Right renal pelvis (tissue), 4 donors: ENCODE data around the gene PRSS53. TPM values are rescaled to one million over a fixed set of nuclear protein-coding genes. Genes with fewer than 3 reads are reported as not detected.

Experiments used
- DNase-seq, 4 donors: peaks; one replicate each; pipeline ENCODE4 v3.0.0-alpha.2; 2013; ENCODE audit warnings: low read depth in 4 of 4, low spot score in 3 of 4, missing footprints in 1 of 4
- polyA plus RNA-seq, 4 donors: library from polyadenylated mRNA; unstranded; fragments of 120-200 nt; gene quantifications; one replicate each; pipeline ENCODE4 v1.2.1, GENCODE V29; 2013; ENCODE audit not compliant: insufficient read length in 4 of 4

Gene PRSS53
- polyA plus RNA-seq, 4 donors, result 1.1 to 1.4 (median 1.2) TPM

DNA sequence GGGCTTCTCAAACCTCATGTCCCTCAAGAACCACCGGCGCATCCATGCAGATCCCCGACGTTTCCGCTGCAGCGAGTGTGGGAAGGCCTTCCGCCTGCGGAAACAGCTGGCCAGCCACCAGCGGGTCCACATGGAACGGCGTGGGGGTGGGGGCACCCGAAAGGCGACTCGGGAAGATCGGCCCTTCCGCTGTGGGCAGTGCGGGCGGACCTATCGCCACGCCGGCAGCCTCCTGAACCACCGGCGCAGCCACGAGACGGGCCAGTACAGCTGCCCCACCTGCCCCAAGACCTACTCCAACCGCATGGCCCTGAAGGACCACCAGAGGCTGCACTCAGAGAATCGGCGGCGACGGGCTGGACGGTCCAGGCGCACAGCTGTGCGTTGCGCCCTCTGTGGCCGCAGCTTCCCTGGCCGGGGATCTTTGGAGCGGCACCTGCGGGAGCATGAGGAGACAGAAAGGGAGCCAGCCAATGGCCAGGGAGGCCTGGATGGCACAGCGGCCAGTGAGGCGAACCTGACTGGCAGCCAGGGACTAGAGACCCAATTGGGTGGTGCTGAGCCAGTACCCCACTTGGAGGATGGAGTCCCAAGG, 8.6 kb downstream of the PRSS53 start:
- no peak for DNase-seq

DNA sequence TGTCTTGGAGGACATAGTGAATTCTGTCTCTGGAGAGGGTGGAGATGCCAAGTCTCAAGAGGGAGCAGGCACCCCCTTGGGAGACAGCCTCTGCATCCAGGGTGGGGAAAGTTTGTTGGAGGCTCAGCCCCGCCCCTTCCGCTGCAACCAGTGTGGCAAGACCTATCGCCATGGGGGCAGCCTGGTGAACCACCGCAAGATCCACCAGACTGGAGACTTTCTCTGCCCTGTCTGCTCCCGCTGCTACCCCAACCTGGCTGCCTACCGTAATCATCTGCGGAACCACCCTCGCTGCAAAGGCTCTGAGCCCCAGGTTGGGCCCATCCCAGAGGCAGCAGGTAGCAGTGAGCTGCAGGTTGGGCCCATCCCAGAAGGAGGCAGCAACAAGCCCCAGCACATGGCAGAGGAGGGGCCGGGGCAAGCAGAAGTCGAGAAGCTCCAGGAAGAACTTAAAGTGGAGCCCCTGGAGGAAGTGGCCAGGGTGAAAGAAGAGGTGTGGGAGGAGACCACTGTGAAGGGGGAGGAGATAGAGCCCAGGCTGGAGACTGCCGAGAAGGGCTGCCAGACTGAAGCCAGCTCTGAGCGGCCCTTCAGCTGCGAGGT, 9.3 kb downstream of the PRSS53 start:
- no peak for DNase-seq

DNA sequence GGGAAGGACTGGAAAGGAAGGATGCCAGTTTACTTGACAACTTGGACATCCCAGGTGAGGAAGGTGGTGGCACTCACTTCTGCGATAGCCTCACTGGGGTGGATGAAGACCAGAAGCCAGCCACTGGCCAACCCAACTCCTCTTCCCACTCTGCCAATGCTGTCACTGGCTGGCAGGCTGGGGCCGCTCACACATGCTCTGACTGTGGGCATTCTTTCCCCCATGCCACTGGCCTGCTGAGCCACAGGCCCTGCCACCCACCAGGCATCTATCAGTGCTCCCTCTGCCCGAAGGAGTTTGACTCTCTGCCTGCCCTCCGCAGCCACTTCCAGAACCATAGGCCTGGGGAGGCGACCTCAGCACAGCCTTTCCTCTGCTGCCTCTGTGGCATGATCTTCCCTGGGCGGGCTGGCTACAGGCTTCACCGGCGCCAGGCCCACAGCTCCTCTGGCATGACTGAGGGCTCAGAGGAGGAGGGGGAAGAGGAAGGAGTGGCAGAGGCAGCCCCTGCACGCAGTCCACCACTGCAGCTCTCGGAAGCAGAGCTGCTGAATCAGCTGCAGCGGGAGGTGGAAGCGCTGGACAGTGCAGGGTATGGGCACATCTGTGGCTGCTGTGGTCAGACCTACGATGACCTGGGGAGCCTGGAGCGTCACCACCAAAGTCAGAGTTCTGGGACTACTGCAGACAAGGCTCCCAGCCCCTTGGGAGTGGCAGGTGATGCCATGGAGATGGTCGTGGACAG, 10.0 kb downstream of the PRSS53 start:
- no peak for DNase-seq

DNA sequence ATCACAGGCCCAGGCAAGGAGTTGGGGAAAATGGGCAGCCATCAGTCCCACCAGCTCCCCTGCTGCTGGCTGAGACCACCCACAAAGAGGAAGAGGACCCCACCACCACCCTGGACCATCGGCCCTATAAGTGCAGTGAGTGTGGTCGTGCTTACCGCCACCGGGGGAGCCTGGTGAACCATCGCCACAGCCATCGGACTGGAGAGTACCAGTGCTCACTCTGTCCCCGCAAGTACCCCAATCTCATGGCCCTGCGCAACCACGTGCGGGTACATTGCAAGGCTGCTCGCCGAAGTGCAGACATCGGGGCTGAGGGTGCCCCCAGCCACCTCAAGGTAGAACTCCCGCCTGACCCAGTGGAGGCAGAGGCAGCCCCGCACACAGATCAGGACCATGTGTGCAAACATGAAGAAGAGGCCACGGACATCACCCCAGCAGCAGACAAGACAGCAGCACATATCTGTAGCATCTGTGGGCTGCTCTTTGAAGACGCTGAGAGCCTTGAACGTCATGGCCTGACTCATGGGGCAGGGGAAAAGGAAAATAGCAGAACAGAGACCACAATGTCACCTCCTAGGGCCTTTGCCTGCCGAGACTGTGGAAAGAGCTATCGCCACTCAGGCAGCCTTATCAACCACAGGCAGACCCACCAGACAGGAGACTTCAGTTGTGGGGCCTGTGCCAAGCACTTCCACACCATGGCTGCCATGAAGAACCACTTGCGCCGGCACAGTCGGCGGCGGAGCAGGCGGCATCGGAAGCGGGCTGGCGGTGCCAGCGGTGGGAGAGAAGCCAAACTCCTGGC, 10.9 kb downstream of the PRSS53 start:
- DNase-seq, result no peak

DNA sequence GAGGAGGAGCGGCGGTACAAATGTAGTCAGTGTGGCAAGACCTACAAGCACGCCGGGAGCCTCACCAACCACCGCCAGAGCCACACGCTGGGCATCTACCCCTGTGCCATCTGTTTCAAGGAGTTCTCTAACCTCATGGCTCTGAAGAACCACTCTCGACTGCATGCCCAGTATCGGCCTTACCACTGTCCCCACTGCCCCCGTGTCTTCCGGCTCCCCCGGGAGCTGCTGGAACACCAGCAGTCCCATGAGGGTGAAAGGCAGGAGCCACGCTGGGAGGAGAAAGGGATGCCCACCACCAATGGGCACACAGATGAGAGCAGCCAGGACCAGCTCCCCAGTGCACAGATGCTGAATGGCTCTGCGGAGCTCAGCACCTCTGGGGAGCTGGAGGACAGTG, 11.7 kb downstream of the PRSS53 start:
- DNase-seq, result no peak

DNA sequence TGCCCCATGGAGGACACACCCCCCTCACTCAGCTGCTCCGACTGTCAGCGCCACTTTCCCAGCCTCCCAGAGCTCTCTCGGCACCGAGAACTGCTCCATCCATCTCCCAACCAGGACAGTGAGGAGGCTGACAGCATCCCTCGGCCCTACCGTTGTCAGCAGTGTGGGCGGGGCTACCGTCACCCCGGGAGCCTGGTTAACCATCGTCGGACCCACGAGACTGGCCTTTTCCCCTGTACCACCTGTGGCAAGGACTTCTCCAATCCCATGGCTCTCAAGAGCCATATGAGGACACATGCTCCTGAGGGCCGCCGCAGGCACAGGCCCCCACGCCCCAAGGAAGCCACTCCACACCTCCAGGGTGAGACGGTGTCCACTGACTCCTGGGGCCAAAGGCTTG, 12.4 kb downstream of the PRSS53 start:
- DNase-seq, result no peak

DNA sequence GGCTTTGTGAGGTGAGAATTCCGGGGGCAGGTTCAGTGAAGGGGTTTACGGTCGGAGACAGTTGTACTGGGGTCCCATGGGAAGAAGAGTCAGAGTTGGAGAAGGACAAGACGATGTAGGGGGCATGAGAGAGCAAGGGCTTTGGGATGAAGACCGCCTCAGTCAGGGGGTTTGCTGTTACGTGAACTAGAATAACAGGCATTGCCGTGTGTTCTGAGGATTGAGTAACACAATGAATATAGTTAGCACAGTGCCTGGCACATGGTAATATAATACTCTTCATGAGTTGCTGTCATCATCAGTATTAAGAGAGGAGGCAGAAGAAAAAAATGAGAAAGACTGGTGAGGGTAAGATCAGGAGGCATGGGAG, 13.9 kb downstream of the PRSS53 start:
- DNase-seq, result no peak

DNA sequence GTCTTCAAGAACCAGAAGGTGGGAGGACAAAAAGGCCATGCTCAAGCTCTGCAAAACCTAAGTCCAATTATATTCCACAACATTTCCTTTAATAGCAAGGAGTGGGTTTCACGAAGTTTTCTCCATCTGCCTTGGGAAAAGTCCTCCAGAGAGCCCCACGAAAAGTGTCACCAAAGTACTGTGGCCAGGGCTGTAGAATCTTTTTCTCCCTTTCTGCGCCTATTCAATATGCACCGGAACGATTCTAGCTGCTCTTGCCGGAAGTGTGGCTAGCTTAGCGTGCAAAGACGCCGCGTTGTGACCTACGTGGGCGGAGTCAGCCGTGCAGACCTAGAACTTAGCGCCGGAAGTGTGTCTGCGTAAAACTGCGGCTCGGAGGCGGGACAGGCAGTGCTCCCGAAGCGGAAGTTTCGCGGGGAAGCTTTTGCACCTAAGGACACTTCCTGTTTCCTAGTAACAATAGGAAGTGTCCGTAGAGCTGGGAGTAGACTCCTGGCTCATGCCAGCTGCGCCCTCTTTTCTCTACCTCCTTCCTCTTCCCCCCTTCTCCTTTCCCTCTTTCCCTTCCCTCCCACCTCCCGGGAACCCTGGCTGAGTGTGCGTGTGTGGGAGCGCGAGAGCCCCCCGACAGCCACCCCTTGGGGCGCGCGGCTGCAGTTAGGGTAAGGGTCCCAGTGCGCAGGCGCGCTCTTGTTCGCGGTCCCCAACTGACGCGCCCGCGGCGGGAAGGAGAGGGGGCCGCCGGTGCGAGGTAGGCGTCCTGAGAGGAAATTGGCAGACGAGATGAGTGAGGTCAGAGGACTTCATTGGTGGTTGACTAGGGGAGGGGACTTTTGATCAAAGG, 14.6 kb downstream of the PRSS53 start, which contains the start of the genes ZNF646 and ZNF668:
Gene ZNF646 (plus strand): TSS at position 453 of the 844 bp plus-strand sequence. CDS start 1,903 bp downstream, outside the sequence.
Gene ZNF668 (minus strand): TSS at position 271 of the 844 bp plus-strand sequence. CDS start 9,781 bp downstream, outside the sequence.
- peak; percentile 96 to 98 (median 97) for DNase-seq

DNA sequence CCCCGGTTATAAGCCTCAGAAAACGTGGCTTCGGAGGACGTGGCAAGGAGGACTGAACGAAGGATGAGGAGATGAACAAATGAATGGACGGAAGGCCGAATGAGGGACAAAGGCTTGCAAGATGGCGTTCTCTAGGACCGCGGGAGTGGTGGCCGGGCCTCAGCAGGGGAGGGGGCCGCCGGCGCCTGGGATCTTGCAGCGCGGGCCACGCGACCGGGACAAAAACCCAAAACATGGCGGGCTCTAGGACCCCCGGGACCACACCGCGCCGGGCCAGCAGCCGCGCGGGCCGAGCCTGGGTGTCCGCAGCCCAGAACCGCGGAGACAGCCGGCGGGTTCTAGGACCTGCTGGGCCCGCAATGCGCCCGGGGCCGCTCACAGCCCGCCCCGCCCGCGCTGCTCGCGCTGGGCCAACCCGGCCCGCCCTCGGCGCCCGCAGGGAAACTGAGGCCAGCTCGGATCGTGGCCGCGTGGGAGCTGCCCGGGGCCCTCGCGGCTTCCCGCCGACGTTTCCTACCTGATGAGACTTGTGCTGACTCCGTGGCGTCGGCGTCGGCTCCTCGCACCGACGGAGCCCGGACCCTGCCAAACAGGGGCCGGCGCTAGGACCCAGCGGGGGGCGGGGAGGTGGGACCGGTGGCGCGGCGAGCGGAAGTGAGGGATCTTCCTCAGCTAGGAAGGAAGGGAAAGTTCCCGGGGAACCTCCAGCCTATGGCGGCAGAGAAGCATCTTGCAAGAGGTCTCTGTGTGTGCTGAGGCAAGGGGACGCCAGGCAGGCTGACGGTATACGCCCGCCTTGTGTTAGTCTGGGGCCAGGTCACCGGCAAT, 15.4 kb downstream of the PRSS53 start:
- peak; percentile 82 to 86 (median 84) for DNase-seq

DNA sequence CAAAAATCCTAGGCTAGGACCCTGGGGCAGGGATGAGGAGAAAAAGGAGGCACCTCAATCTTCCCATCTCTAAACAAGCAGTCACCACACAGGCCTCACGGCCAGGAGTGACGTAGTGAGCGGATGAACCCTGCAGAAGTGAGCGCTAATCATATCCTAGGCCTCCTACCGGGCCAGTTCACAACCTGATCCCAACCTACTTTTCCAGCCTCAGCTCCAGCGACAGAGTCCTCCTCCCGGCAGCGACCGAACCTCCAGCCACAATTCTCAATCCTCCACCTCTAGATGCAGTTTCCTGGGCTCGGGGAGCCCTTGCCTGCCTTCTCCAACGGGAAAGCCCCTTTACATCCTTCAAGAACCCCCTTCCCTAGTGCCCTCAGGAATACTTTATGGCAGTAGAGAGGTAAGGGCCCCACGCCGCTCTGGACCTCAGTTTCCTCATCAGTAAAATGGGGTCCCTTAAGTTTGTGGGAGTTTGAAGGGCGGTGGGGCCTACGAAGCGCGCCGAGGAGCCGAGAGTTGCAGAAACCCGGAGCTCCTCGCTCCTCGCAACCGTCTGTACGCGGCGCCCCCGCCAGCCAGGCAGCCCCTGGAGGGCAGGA, 16.1 kb downstream of the PRSS53 start:
- no peak for DNase-seq

DNA sequence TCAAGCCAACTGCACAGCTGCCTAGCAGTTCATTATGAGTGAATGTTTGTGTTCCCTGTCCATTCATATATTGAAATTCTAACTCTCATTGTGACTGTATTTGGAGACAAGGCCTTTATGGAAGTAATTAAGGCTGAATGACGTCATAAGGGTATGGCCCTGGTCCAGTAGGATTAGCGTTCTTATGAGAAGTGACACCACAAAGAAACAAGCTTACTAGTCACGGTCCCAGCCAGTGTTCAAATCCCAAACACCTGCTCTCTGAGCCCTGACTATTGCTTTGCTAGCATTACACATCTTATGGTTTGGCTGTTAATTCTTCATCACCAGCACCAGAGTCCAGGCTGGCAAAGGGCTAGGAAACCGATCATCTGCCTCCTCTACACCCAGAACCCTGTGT, 16.9 kb downstream of the PRSS53 start:
- DNase-seq, result no peak

DNA sequence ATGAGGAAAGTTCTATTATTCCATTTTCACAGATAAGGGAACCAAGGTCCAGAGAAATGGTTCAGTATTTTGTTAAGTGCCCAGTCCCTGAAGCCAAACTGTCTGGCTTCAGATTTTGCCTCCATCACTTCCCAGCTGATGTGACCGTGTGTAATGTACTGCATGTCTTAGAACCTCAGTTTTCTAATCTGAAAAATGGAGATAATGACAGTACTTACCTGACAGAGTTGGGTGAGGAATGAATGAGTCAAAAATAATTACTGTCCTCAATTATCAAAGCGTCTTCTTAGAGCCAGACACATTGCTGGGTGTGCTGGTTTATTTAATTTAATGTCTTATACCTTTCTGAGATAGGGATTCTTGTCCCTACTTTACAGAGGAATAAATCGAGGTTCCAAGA, 21.4 kb downstream of the PRSS53 start:
- DNase-seq, result no peak

DNA sequence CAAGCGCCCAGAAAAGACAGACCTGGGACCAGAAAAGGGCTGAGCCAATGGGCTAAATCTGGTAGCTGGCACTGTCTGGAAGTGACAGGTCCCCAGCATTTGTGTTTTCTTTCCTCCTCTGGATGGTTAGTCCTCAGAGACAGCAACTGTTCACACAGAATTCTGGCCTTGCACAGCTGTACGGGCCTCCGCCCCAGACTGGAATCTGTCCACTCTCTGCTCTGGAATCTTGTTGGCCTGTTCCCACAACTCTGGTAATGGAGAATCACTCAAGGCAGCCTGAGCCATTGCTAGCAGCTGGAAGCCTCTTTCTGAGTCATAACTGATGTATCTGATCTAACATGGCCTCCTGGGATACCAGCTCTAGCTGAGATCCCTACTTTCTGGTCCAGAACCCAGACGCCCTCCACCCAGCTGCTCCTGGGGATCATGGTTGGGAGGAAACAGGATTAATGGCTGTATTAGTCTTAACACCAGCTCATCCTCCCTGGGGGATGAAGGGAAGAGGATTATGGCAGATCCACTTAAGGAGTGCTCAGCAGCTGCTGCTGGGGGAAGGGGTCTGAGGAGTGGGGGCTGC, 23.8 kb downstream of the PRSS53 start:
- DNase-seq, result no peak

DNA sequence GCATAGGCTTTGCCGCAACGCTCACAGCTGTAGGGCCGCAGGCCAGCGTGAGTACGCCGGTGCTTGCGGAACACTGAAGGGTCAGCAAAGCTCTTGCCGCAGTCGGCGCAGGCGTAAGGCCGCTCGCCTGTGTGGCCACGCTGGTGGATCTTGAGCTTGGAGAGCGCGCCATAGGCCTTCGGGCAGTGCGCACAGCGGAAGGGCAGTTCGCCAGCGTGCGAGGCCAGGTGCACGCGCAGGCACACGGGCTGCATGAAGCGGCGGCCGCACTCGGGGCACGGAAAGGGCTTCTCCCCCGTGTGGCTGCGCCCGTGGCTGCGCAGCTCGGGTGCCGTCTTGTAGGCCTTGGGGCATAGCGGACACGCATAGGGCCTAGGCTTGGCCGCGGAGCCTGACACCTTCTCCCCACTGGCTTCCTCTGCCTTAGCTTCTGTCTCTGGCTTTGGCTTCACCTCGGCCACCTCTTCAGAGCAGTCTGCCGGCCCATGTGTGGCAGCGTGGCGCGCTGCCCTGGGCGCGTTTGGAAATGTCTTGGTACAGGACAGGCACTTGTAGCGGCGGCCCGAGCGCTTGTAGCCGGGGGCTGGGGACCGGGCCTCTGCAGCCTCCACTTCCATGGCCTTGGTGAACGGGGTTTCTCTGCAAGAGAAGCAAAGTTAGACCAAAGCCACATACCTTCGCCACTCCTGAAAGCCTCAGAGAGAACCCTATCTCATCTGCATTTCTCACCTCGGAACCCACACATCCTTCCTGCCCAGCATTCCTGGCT, 24.7 kb downstream of the PRSS53 start:
- DNase-seq, result no peak

DNA sequence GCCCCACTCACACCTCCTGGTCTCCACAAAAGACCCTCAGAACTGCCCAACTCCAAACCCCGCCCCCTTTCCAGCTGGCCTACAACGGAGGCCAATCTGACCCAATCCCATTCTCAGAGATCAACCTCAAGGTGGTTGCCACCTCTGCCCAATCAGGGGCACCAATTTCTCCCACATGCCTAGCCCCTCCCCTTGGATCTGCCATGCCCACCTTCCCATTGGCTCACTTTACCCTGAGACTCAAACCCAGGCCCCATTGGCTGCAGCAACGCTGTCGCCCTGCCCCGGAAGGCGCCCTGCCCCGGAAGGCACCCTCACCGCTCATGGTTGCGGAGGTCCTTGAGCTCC, 25.3 kb downstream of the PRSS53 start:
- no peak for DNase-seq

DNA sequence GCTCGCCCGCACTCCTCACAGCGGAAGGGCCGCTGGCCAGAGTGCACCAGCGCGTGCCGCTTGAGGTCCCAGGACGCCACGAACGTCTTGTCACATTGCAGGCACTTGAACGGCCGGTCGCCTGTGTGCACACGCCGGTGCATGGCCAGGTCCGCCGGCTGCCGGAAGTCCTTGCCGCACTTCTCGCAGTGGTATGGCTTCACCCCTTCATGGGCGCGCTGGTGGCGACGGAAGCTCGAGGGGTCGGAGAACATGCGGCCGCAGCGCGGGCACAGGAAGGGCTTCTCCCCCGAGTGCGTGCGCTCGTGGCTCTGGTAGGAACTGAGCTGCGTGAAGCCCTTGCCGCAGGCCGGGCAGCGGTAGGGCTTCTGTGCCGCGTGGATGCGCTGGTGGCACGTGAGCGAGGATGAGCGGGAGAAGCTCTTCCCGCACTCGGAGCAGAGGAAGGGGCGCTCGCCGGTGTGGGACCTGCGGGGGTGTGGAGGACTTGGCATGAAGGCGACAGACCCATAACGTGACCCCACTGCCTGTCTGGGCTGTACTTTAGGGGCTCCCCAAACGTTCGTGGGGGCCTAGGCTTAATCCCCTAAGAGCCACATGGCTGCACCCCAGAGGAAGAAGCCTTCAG, 26.8 kb downstream of the PRSS53 start:
- no peak for DNase-seq

DNA sequence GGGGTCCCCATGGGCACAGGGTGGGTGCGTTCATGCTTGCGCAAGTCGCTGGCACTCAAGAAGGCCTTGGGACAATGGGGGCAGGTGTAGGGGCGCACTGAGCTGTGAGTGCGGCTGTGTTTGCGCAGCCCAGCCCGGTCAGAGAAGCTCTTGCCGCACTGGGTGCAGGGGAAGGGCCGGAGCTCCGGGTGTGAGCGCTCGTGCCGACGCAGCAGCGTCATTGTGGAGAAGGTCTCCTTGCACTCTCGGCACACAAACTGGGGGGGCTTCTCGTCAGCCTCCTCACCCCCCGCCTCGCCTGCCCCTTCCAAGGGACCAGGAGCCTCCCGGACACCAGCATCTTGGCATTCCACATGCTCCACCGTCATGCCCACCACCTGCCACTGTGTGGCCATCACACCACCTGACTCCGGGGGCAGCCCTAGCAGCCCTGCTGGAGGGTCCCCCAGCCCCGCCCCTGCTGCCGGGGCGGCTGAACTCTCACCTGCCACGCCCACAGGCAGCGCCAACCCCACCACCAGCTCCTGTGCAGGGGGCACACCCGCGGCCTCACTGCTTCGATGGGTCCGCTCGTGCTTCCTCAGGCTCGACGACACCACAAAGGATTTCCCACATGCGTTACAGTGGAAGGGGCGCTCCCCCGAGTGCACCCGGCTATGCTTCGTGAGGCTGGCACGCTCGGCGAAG, 27.5 kb downstream of the PRSS53 start:
- DNase-seq, result no peak
